K562 (cell line): Measurements from ENCODE around the gene HES4. TPM values are rescaled to one million over a fixed set of nuclear protein-coding genes. Genes with fewer than 3 reads are reported as not detected.

Source experiments
- ATAC-seq: fragments of 200-7000 bp; cut with Tn5 transposase; 3 replicates; pipeline ENCODE4 v1.9.1; 2020; ENCODE audit warnings: moderate library complexity
- BruUV-seq: library from RNA; stranded (reverse); fragments of 400-500 nt; replicated peaks from 2 replicates; lab custom pipeline; 2021; lab: Mats Ljungman, UMichigan
- CTCF ChIA-PET: fragments of 300-600 bp; formaldehyde crosslinking; extraction: SDS; loops from one replicate; lab custom pipeline; 2021; ENCODE audit warnings: low intra/inter-chr PET ratio; lab: Yijun Ruan, JAX
- POLR2A ChIA-PET: fragments of 300-600, 350-650 bp; sonication (Branson Sonifier 250); formaldehyde crosslinking; extraction: SDS; loops from one replicate; lab custom pipeline; 2021; ENCODE audit warnings: antibody characterized with exemption, inconsistent platforms; lab: Yijun Ruan, JAX
- DNase-seq, 4 experiments: peaks; one replicate each; pipeline versions ENCODE4 v3.0.0 to v3.0.0-alpha.2; 2011 to 2018; ENCODE audit warnings: low spot score in 3 of 4, mixed read lengths in 3 of 4; ENCODE audit errors: extremely low read depth in 1 of 4
- FAIRE-seq: peaks from 2 replicates; lab custom pipeline; 2011; peaks lifted over from hg19 to GRCh38; lab: Jason Lieb, UNC
- H2AFZ ChIP-seq: 2 replicates; pipeline ENCODE4 v1.6.0; 2011; ENCODE audit warnings: low read depth, low read length, control low read depth, inconsistent platforms
- H3K27ac ChIP-seq: fragments of 200-600 bp; 3 replicates; pipeline ENCODE4 v1.8.0; 2011; ENCODE audit warnings: low read depth, mild to moderate bottlenecking, control low read depth, inconsistent platforms, low read length, moderate library complexity, mixed read lengths; ENCODE audit errors: extremely low read depth
- H3K27me3 ChIP-seq, 2 experiments: fragments of 300-600 bp in 1 of 2; 2 replicates in 1 of 2; 3 replicates in 1 of 2; pipeline versions ENCODE4 v1.6.0 to v1.8.0; 2011; ENCODE audit warnings: inconsistent platforms in 2 of 2, low read length in 2 of 2, mild to moderate bottlenecking in 1 of 2, mixed read lengths in 1 of 2, moderate library complexity in 1 of 2; ENCODE audit not compliant: control insufficient read depth in 2 of 2, insufficient read depth in 2 of 2
- H3K36me3 ChIP-seq: fragments of 300-600 bp; 3 replicates; pipeline ENCODE4 v1.8.0; 2011; ENCODE audit warnings: mild to moderate bottlenecking, low read length, inconsistent platforms; ENCODE audit not compliant: control insufficient read depth, insufficient read depth
- H3K4me1 ChIP-seq, 2 experiments: fragments of 200-600 bp in 1 of 2; replicated peaks in 1 of 2; 2 replicates in 1 of 2; 3 replicates in 1 of 2; pipeline versions ENCODE4 v1.5.1 to v1.8.0; 2011; ENCODE audit warnings: inconsistent platforms in 2 of 2, low read length in 2 of 2, mild to moderate bottlenecking in 1 of 2, mixed read lengths in 1 of 2, moderate library complexity in 1 of 2; ENCODE audit not compliant: control insufficient read depth in 2 of 2, insufficient read depth in 2 of 2
- H3K4me2 ChIP-seq: 2 replicates; pipeline ENCODE4 v1.6.1; 2011; ENCODE audit warnings: low read length, control low read depth, inconsistent platforms, mixed read lengths; ENCODE audit not compliant: insufficient read depth
- H3K4me3 ChIP-seq: fragments of 200-600 bp; sonication (generic), shearing (Covaris generic); 2 replicates; pipeline ENCODE4 v1.5.1; 2016; ENCODE audit warnings: control low read depth, inconsistent platforms
- H3K79me2 ChIP-seq: fragments of 200-600 bp; 3 replicates; pipeline ENCODE4 v1.8.0; 2011; ENCODE audit warnings: low read length, inconsistent platforms; ENCODE audit not compliant: control insufficient read depth, insufficient read depth
- H3K9ac ChIP-seq, 2 experiments: 2 replicates each; pipeline versions ENCODE4 v1.6.0 to v1.6.1; 2011; ENCODE audit warnings: low read depth in 2 of 2, low read length in 2 of 2, control low read depth in 1 of 2, inconsistent platforms in 1 of 2, mild to moderate bottlenecking in 1 of 2, mixed read lengths in 1 of 2; ENCODE audit not compliant: insufficient read depth in 1 of 2
- H3K9me1 ChIP-seq: one replicate; pipeline ENCODE4 v1.6.0; 2011; ENCODE audit warnings: inconsistent platforms, mild to moderate bottlenecking, low read length, moderate library complexity; ENCODE audit not compliant: control insufficient read depth, insufficient read depth
- H3K9me3 ChIP-seq: replicated peaks from 2 replicates; pipeline ENCODE4 v1.5.1; 2011; ENCODE audit warnings: low read depth, low read length, inconsistent platforms; ENCODE audit not compliant: control insufficient read depth, insufficient read depth
- H4K20me1 ChIP-seq: replicated peaks from 2 replicates; pipeline ENCODE4 v1.6.1; 2011; ENCODE audit warnings: low read length, inconsistent platforms, mixed read lengths; ENCODE audit not compliant: control insufficient read depth, insufficient read depth
- ARID4B ChIP-seq: sonication (generic); formaldehyde crosslinking; IDR thresholded peaks from 2 replicates; pipeline ENCODE4 v1.8.0; 2022; ENCODE audit warnings: mild to moderate bottlenecking, missing genetic modification reagents
- CAMTA2 ChIP-seq: fragments of 250-450 bp; sonication (Bioruptor Pico); conservative IDR thresholded peaks from 2 replicates; pipeline ENCODE4 v1.5.1; 2022
- EZH2 ChIP-seq: IDR thresholded peaks from 2 replicates; pipeline ENCODE4 v1.6.1; 2012; ENCODE audit warnings: low read depth, mild to moderate bottlenecking, inconsistent platforms, low read length, borderline replicate concordance
- FOXM1 ChIP-seq, 2 experiments: fragments of 450-650 bp in 1 of 2; sonication (generic) in 1 of 2; formaldehyde crosslinking in 1 of 2; IDR thresholded peaks; 2 replicates each; pipeline versions ENCODE4 v1.6.1 to v1.9.0; 2017 to 2022; ENCODE audit warnings: low read depth in 2 of 2, mild to moderate bottlenecking in 2 of 2, missing genetic modification reagents in 1 of 2, moderate library complexity in 1 of 2
- GATA2 ChIP-seq: sonication (generic); formaldehyde crosslinking; IDR thresholded peaks from 2 replicates; pipeline ENCODE4 v1.4.0; 2020; ENCODE audit warnings: mild to moderate bottlenecking, missing genetic modification reagents
- JUNB ChIP-seq: fragments of 450-650 bp; formaldehyde crosslinking; conservative IDR thresholded peaks from 2 replicates; pipeline ENCODE4 v1.4.0; 2020; ENCODE audit warnings: mild to moderate bottlenecking
- KDM2B ChIP-seq: fragments of 250-450 bp; sonication (Bioruptor Pico); IDR thresholded peaks from 2 replicates; pipeline ENCODE4 v1.8.0; 2021; ENCODE audit warnings: mild to moderate bottlenecking, moderate library complexity
- KLF6 ChIP-seq: fragments of 250-450 bp; sonication (Bioruptor Pico); IDR thresholded peaks from 2 replicates; pipeline ENCODE4 v1.4.0; 2020; ENCODE audit warnings: mild to moderate bottlenecking, moderate library complexity, borderline replicate concordance
- ZNF785 ChIP-seq: fragments of 250-450 bp; sonication (Bioruptor Pico); IDR thresholded peaks from 2 replicates; pipeline ENCODE4 v1.4.0; 2020; ENCODE audit warnings: mild to moderate bottlenecking
- WGBS: fragments of 100-300 bp; shearing (Covaris generic); methylation state at CpG from one replicate; pipeline ENCODE4 v1.1.6; 2016; ENCODE audit warnings: low coverage, mixed read lengths; ENCODE audit not compliant: insufficient coverage; ENCODE audit errors: missing lambda C conversion rate; 5-methylcytosine and 5-hydroxymethylcytosine counted together
- in situ Hi-C: fragments of 300-500 bp; cut with MboI; formaldehyde crosslinking; loops from 4 replicates; pipeline ENCODE4 v1.15.0; 2018; ENCODE audit warnings: inconsistent platforms, mixed read lengths
- intact Hi-C: fragments of 100-400 bp; cut with micrococcal nuclease; formaldehyde crosslinking; loops from 2 replicates; pipeline ENCODE4 v1.14.2; 2022
- polyA plus RNA-seq, 8 experiments: library from polyadenylated mRNA; depleted of rRNA in 4 of 8; stranded (reverse) in 5 of 8; unstranded in 3 of 8; fragments of >200 nt; fragmentation: Nextera tagmentation in 2 of 8; fragmentation: Illumina TruSeq in 1 of 8; extraction: Ambion mirVana in 2 of 8; extraction: Trizol in 1 of 8; gene quantifications; 2 replicates each; pipeline versions ENCODE4 v1.2.1 to v1.2.3, GENCODE V29; 2011 to 2014; ENCODE audit warnings: inconsistent platforms in 1 of 8, missing spikeins in 1 of 8
- total RNA-seq, 7 experiments: library from RNA; depleted of rRNA in 6 of 7; stranded (reverse); fragments of >200 nt in 6 of 7; fragmentation: Illumina TruSeq in 2 of 7; extraction: Trizol in 2 of 7; gene quantifications; 2 replicates each; pipeline versions ENCODE4 v1.2.1 to v1.2.3, GENCODE V29; 2011 to 2021; ENCODE audit warnings: low replicate concordance in 1 of 7
- TF ChIP-seq, protein P1 (sequence below): IDR thresholded peaks from 2 replicates; pipeline ENCODE4 v1.6.1; 2016; ENCODE audit warnings: missing genetic modification characterization, missing compliant biosample characterization
- TF ChIP-seq, protein P2 (sequence below): sonication (generic); formaldehyde crosslinking; IDR thresholded peaks from 2 replicates; pipeline ENCODE4 v1.8.1; 2022; ENCODE audit warnings: missing genetic modification reagents

HES4 gene
- total and polyA plus RNA-seq, 9 of the 15 experiments (the other 6 are each of a cell fraction or from before 2014, with no cell fraction given) = 0.21 to 43.7 (median 5.3) TPM; not detected in 2

GRCh38 chr1:1021920-1022259, 22.0 kb upstream of the HES4 start (continued):
- TF ChIP-seq ARID4B (CRISPR knock-in tag) (0 out of 2 replicates have a peak, but pooled peaks have one; percentile 46), GATA2 (CRISPR knock-in tag) (no peak)

GRCh38 chr1:1021010-1021919, 21.4 kb upstream of the HES4 start:
- in situ Hi-C loops = no loop called here
- TSS peak; percentile 34 for BruUV-seq
- peak; percentile 52 for ATAC-seq
- H4K20me1 ChIP-seq = peaks cover 15% of the 10 kb centered on the region
- peaks cover 12% of the 10 kb centered on the region for H3K9me1 ChIP-seq
- peaks cover 43% of the 10 kb centered on the region; the same call in 1 of the 3 replicates for H3K36me3 ChIP-seq
- H3K27me3 ChIP-seq = no peaks in the 10 kb centered on the region
- peak overlapping the region; percentile 79 for H3K4me2 ChIP-seq
- H3K9ac ChIP-seq = peak overlapping the region; percentile 56 to 99
- POLR2A ChIA-PET = interaction anchor here (0.6 to 1.1 kb wide), 4 partner anchors 7 to 41 kb away, joined by 3 to 6 read pairs (median 3); partner anchors contain the start of gene ISG15
- FAIRE-seq = peak; percentile 77
- intact Hi-C loops = loop anchor here (5.0 kb wide), 1 partner anchor 41 kb away; no protein-coding TSS in a partner anchor
- CTCF ChIA-PET = no interaction called here
- no peaks in the 10 kb centered on the region for H3K9me3 ChIP-seq
- peak overlapping the region; percentile 76 for H3K4me3 ChIP-seq
- peaks cover 40% of the 10 kb centered on the region for H3K79me2 ChIP-seq
- peak; percentile 75 to 89 (median 80) for DNase-seq
- no peak overlapping the region for H2AFZ ChIP-seq
- peaks cover 29 to 75% of the 10 kb centered on the region in 2 experiments for H3K4me1 ChIP-seq
- 16% methylated on average over 32 of the region's 33 CpGs for WGBS
- peak overlapping the region; percentile 80; the same call in 2 of the 3 replicates for H3K27ac ChIP-seq
- no peak for TF ChIP-seq FOXM1 (IDR thresholded peaks at IDR 0.05; ENCODE audit: low read depth)
- no peak for TF ChIP-seq FOXM1 (CRISPR knock-in tag; IDR thresholded peaks at IDR 0.05; ENCODE audit: low read depth)
- TF ChIP-seq CAMTA2 (CRISPR knock-in tag) = no peak
- TF ChIP-seq, protein P1, sequence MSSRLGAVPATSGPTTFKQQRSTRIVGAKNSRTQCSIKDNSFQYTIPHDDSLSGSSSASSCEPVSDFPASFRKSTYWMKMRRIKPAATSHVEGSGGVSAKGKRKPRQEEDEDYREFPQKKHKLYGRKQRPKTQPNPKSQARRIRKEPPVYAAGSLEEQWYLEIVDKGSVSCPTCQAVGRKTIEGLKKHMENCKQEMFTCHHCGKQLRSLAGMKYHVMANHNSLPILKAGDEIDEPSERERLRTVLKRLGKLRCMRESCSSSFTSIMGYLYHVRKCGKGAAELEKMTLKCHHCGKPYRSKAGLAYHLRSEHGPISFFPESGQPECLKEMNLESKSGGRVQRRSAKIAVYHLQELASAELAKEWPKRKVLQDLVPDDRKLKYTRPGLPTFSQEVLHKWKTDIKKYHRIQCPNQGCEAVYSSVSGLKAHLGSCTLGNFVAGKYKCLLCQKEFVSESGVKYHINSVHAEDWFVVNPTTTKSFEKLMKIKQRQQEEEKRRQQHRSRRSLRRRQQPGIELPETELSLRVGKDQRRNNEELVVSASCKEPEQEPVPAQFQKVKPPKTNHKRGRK = no peak
- TF ChIP-seq EZH2 = no peak
- TF ChIP-seq ZNF785 (CRISPR knock-in tag) = no peak
- TF ChIP-seq, protein P2, sequence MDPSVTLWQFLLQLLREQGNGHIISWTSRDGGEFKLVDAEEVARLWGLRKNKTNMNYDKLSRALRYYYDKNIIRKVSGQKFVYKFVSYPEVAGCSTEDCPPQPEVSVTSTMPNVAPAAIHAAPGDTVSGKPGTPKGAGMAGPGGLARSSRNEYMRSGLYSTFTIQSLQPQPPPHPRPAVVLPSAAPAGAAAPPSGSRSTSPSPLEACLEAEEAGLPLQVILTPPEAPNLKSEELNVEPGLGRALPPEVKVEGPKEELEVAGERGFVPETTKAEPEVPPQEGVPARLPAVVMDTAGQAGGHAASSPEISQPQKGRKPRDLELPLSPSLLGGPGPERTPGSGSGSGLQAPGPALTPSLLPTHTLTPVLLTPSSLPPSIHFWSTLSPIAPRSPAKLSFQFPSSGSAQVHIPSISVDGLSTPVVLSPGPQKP (CRISPR knock-in tag) = no peak
- no peak for TF ChIP-seq JUNB (CRISPR knock-in tag)
- TF ChIP-seq KLF6 (CRISPR knock-in tag) = 0 out of 2 replicates have a peak, but pooled peaks have one; percentile 44
- 0 out of 2 replicates have a peak, but pooled peaks have one; percentile 15 for TF ChIP-seq KDM2B
